Stromal cell of bone marrow (primary cell): Measurements from ENCODE around the gene POLD3.
"Not testable (repeated sequence)": the region's sequence is repeated elsewhere in the genome, so short reads cannot be mapped to it uniquely, and the experiment has no call there.

Source experiments
- DNase-seq: peaks from one replicate; pipeline ENCODE4 v3.0.0-alpha.2; 2012; ENCODE audit warnings: low read depth

The POLD3 gene

DNA sequence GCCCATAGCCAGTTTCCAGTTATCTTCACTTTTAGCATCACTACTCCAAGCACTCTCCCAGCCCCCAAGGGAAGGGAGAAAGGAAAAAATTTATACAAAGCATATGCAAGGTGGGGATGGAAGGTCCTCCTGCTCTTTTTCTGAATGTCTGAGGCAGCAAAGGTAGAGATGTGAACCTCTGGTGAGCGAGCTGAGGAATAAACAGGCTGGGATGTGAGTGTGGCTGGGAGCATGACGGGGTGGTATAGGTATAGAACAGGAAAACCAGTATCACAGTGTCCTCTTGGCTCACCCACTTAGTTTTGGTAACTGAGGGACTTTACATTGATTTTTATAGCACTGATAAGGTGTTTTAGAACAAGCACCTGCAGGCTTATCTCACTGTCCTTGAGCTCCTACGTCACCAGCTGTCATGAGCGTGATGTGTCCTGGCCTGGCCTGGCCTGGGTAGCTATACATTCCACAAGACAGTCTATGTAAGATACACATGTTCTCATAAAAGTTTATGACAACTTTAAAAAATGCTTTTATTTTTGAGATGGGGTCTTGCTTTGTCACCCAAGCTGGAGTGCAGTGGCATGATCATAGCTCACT lies 10.3 kb upstream of the POLD3 start:
- no peak for DNase-seq

DNA sequence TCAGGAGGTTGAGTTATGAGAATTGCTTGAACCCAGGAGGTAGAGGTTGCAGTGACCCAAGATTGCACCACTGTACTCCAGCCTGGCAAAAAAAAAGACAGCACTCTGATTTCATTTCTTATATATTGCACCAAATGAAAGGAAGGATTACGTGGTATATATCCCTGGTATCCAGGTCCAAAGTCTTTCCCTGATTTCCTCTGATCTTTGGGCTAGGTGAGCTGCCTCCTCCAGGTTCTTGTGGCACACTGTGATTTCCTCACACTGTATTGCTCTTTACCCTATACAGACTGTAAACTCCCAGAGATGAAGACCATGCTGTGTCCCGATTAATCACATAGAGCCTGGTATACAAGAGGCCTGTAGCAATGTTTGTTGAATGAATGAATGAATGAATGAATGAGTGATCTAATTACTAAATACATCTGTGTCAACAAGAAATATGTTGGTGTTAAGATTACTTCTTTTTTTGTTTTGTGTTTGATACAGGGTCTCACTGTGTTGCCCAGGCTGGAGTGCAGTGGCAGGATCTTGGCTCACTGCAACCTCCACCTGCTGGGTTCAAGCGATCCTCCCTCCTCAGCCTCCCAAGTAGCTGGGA lies 9.3 kb upstream of the POLD3 start:
- no peak for DNase-seq

DNA sequence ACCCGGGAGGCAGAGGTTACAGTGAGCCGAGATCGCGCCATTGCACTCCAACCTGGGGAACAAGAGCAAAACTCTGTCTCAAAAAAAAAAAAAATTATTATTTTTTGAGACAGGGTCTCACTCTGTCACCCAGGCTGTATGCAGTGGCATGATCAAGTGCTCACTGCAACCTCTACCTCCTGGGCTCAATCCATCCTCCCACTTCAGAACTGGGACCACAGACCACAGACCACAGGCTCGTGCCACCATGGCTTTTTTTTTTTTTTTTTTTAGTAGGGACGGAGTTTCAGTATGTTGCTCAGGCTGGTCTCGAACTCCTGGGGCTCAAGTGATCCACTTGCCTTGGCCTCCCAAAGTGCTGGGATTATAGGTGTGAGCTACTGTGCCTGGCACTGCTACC lies 1.9 kb upstream of the POLD3 start:
- DNase-seq = not testable (repeated sequence)

DNA sequence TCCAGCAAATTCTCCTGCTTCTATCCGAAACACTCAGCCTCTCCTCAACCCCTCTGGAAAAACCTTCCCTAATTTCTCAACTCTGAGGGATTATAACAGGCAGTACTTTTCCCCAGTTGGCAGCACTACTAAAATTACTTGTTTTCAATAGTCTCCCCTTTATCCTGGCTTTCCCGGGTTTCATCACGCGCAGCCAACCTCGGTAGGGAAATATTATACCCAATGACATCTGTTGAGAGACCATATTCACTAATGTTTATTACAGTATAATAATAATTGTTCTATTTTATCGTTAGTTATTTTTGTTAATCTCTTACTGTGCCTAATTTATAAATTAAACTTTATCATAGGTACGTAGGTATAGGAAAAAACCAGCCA lies 330 bp upstream of the POLD3 start:
- no peak for DNase-seq

DNA sequence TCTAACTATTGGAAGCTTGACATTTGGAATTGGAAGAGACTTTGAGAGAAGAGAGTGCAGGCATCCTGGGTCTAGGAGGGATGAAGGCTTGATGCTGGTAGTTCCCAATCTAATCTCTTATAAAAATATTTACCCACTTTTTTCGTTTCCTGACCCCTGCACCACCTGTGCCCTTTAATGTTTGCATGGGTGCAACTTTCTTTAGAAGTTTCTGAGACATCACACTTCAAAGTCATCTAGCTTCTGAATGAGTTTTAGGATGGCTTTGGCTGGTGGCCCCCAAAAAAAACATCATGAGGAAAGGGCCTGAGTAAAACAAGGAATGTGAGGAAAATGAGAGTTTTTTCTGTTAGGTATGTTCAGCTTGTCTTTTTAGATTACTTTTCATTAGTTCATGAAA lies 1.1 kb downstream of the POLD3 start:
- no peak for DNase-seq

DNA sequence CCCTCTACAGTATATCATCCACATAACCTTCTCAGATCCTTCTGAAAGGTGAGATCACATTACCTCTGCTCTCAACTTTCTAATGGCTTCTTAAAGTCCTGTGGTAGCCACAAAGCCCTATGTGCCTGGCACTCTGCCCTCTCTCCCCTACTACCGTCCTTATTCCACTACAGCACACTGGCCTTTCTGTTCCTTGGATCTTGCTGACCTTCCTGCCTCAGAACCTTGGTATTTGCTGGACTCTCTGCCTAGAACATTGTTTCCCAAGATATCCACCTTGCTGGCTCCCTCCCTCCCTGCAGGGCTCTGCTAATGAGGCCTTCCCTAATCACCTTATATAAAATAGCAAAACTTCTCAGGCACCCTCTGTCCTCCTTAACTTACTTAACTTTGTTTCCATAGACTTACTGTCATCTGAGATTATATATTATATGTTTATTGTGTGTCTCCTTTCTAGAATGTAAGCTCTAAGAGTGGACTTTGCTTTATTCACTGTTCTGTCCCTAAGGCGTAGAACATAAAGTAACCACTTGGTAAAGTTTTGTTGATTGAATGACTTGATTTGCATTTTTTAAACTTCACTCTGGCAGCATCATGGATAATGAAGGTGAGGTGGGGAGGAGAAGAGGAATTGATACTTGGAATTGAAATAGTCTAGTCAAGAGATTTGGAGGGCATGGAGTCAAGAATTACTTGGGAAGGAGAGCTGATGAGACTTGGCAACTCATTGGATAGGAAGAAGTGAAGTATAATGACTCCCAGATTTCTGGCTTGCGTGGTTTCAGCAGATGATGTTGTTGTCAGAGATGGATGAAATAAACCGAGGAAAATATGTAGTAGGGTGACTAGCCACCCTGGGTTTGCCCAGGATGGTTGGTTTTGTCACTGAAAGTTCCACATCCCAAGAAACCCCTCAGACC lies 10.5 kb downstream of the POLD3 start:
- no peak for DNase-seq

DNA sequence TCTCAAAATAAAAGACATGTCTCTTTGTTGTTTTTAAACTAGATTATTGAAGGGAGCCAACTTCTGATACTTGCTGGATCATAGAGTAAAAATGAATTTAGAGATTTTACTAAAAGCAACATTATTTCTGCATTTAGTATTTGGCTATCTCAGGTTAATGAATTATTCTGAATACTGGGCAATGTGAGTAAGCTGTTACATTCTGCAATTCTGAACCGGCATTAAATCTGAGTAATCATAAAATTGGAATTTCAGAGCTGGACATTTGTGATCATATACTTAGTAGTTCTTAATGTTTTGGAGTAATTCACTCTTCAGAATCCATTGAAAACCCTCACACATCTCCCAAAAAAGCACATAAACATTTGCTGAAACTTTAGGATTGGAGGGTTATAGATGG lies 11.5 kb downstream of the POLD3 start:
- no peak for DNase-seq

DNA sequence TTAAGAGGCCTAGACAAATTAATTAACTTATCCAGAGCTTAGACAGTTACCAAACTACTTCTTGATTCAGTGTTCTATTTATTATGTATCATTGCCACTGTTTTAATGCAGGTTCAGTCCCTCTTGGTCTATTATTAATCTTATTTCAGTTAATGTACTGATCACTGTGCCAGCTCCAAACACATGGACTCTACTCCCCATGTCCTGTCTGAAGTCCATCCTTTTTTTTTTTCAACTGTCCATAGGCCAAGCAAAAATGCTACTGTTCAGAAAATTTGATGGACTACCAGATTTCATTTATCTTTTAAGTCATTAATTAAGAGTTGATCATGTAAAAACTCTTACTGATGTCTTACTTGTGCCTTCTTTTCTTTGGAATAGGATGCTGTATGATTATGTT lies 11.9 kb downstream of the POLD3 start:
- no peak for DNase-seq

DNA sequence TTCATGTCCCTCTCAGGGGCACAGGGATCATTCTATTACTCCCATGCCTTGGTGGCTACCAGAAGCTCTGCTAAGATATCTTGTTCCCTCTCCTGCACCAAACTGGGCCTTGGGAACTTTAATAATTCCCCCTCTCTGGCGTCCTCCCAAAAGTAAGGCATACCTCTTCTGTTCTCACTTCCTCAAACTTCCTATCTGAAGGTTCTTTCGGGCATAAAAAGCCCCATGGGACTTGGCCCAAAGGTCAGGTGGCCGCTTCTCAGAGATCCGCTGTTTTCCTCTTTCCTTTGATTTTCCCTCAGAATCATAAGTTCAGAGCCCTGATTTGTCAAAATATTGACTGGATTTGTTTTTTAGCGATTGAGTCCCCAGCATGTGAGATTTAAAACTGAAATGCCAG lies 13.0 kb downstream of the POLD3 start:
- DNase-seq = no peak

DNA sequence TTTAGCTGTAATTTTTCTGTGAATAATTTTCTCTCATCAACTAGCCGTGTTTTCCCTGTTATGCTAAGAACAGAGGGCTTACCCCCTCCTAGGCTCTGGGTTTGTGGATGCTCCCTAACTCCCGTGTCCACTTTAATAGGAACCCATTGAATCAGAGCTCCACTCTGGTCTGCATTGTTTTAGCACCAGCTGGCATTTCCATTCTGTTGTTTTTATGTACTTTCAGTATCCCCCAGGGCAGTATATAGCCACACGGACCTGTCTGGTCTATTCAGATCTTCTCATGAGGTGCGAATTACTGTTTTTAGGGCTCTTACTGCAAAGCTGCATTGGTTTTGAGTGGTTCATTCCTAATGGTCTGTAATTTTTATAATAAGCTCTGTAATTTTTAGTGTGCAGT lies 16.0 kb downstream of the POLD3 start:
- no peak for DNase-seq

DNA sequence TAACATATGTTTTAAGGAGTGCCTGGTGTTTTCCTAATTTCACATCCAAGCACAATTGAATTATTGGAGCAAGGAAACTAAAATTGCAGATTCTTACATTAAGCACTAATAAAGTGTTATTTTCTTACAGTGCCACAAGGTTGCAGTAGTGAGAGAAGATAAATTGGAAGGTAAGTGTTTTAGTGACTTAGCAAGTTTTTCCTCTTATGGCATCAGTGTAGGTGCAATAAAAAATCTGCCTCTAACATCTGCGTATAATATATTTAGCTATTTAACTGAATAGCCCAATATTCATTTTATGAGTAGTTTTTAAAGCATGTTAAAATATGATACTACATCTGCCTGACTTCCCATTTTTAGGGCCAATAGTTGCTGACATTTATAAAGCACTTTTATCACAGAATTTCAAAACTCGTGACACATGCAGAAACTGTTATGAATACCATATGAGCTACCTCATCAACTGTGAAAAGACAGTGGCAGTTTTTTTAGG lies 19.0 kb downstream of the POLD3 start:
- peak; percentile 73 for DNase-seq

DNA sequence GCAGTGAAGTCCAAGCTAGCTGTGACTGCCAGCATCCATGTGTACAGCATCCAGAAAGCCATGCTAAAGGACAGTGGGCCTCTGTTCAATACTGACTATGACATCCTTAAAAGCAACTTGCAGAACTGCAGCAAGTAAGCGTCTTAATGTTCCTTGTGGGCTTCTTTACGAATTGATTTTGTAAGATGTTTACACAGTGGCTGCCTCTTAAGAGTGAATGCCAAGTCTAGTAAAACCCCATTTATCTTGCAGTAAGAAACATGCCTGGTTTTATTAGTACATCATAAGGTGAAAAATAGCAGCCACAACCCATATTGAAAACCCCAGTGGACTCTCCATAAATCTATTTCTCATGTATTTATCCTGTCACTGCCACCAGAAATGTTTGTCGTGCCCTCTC lies 20.5 kb downstream of the POLD3 start:
- DNase-seq = no peak

DNA sequence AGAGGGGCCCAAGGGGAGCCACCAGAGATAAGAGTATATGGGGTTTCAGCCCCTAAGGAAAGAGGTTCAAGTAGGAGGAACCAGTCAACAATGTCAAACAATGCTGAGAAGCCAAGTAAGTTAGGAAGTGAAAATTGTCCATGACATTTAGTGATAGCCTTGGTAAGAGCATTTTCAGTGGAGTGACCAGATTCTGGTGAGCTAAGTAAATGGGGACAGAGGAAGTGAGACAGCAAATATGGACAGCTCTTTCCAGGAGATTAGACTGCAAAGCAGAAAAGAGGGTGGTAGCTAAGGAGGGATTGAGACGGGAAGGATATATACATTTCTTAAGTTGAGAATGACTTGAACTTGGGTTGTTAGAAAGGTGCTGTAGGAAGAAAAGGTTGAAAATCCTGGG lies 22.9 kb downstream of the POLD3 start:
- no peak for DNase-seq

DNA sequence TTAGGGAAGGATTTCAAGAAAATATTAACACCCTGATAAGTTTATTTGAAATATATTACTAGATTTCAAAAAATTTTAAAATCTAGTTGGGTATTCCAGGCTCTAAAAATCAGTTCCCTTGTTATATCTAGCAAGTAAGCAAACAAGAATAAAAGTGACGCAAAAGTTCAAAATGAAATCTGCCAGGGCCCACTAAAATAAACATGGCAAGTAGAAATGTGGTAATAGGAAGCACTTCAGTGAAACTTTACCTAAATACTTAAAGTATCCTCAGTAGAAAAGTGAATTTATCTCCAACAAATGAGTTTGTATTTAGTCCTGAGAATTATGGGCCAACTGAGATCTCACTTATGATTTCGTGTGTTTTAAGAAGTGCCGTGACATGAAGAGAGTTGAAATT lies 23.6 kb downstream of the POLD3 start:
- no peak for DNase-seq

DNA sequence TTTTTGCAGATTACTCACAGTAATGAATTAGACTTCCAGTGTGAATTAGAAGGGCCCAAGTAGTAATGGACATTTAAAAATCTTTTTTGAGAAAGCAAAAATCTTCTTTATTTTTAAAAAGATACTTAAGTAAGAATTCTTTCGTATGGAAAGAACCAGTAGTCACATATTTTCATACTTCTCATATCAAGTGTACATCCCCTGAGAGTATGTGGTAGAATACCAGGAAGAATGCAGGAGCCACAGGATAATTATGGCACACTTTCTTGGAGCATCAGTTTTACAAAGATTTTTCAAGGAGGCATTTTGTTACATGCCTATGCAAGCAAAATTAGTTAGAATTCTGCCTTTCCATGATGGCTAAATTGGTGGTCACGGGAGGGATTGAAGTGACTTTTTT lies 28.1 kb downstream of the POLD3 start:
- DNase-seq = peak; percentile 51

DNA sequence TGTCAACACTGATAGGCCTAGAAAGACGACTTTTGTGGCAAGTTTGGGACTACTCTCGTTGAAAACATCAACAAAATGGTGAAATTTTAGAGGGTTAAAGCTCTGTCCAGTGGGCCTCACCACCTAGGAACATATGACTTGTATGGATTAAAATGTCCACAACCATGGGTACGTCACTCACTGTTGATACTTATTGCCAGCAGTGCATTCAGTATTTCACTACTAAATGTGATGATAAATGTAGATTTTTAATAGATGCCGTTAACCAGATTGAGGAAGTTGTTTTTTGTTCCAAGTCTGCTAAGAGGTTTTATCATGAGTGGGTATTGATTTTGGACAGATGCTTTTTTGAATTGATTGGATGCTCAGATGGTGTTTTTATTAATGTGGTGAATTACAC lies 33.7 kb downstream of the POLD3 start:
- DNase-seq = no peak

DNA sequence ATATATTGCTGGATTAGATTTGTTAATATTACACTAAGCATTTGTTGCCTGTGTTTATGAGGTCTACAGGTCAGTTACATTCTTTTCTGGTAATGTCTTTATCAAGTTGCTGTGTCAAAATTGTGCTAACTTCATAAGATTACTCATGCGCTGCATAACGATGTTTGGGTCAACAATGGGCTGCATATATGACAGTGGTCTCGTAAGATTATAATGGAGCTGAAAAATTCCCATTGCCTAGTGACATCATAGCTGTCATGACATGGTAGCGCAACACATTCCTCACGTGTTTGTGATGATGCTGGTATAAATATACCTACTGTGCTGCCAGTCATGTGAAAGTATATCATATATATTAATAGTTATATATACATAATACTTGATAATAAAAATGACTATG lies 34.2 kb downstream of the POLD3 start:
- no peak for DNase-seq

DNA sequence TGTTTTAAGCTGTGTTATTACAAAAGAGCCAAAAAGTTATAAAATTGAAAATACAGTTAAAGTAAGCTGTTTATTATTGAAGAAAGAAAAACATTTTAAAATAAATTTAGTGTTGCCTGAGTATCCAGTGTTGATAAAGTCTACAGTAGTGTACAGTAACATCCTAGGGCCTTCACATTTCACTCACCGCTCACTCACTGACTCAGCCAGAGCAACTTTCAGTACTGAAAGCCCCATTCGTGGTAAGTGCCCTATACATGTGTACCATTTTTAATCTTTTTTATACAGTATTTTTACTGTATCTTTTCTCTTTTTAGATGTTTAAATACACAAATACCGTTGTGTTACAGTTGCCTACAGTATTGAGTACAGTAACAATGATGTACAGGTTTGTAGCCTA lies 35.0 kb downstream of the POLD3 start:
- DNase-seq = no peak

DNA sequence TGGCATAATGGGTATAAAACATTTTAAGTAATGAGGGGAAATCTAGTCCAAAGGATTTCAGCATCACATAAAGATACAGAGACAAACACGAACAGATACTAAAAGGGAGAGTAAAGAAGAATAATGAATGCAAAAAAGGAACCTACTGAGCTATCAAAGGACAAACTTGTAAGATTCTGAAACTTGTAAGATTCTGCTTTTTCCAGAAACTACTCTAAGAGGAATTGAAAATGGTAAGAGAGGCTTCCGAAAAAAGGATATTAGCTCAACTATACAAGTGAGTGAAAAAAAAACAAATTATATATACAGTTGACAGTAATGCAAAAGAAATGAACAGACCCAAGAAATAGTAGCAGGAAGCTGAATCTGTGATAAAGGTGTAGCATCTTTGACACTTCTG lies 37.7 kb downstream of the POLD3 start:
- DNase-seq = no peak

DNA sequence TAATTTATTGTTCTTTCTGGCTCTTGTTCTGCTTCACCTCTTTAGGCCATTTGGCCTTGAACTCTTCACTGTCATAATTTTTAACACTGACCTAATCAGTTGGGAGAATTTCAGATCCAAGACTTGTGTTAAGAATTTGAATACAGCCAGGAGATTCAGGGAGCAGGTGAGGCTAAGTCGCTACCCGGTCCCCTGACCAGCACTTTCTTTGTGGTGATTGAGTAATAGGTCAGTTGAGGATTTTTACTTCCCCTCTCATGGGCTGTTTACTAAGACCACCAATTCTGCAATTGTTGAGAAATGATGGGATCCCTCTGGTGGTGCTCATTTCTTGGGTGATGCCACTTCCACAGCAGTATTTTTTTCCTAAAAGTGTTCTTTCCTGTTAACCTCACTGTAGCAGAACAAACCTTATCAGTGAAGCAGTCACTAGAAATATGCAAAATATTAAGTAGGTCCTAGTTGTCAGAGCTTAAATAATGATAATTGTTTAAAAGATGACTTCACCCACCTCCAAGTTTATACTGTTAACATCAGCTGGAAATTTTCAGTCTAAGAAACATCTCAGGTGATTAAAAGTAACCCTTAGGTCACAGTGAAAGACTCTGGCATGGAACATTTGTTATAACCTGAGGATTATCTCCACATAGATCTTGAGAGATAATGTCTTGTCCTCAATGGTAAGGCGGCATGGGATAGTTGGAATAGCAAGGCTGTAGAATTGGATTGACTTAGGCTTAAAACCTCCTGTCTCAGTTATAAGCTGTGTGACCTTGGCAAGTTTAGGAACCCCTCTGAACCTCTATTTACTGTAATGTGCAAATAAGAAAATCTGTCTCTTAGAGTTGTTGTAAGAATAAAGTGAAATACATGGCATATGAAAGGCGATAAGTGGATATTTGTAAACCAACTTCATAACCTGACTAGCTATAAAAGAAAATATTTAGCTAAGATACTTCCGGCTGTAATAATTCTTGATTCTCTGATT lies 41.3 kb downstream of the POLD3 start:
- no peak for DNase-seq

DNA sequence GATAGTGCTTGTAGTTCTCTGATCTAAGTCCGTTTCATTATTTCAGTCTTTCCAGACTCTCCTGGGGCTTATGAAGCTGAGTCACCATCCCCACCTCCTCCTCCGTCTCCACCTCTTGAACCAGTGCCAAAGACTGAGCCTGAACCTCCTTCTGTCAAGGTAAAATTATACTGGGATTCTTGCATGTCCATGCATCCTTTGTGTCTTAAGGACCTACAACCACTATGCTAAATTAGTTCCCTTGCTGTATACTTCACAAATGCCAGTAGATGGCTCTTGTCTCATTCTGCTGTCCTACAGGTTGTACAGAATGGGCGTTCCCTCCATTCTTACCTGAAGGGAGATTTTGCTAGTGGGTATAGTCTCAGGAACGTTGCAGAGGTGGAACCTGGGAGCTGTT lies 42.2 kb downstream of the POLD3 start:
- no peak for DNase-seq

DNA sequence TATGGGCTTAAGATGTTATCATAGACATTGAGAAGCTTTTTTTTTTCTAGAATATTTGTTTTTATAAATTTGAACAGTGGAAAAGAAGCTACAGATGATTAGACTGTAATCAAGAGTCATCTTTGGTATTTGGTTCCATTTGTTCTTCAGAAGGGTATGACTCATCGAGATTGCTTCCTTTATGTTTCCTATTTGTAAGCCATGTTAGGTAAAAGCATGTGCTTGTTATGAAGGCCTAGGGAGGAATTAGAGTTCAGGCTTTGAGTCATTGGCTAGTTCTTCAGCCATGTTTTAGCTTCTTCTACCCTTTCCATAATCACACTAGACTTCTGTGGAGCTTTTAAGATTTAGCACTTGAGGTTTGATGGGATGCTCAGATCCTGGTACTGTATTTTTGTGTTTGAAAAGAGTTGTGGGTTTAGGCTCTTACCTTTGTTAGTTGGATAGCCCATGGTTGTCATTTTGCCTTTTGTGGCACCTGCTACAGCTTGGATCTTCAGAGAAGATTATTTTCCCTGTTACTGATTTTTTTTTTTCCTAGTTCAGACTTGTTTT lies 44.3 kb downstream of the POLD3 start:
- DNase-seq = peak; percentile 69
